HTERT RPE-1 (cell line): ENCODE measurements around the gene ZSWIM5.
"Not testable (repeated sequence)": the region's sequence is repeated elsewhere in the genome, so short reads cannot be mapped to it uniquely, and the experiment has no call there.

Experiments
- in situ Hi-C: fragments of 300-500 bp; cut with MboI; formaldehyde crosslinking; loops from 4 replicates; pipeline ENCODE4 v1.14.3; 2020; ENCODE audit warnings: low sequenced_read_pairs

Gene ZSWIM5

GRCh38 chr1:45008076-45008475 lies 198.3 kb downstream of the ZSWIM5 start:
- in situ Hi-C loops = no loop called here

- in situ Hi-C loops = no loop called here
Observed at GRCh38 chr1:45007311-45007710, 199.1 kb downstream of the ZSWIM5 start.

GRCh38 chr1:45005761-45006160 lies 200.6 kb downstream of the ZSWIM5 start:
- in situ Hi-C loops = no loop called here

- in situ Hi-C loops = no loop called here
Observed at GRCh38 chr1:45004281-45004920, 202.0 kb downstream of the ZSWIM5 start.

- in situ Hi-C loops = no loop called here
Observed at GRCh38 chr1:45003741-45004140, 202.7 kb downstream of the ZSWIM5 start.

DNA sequence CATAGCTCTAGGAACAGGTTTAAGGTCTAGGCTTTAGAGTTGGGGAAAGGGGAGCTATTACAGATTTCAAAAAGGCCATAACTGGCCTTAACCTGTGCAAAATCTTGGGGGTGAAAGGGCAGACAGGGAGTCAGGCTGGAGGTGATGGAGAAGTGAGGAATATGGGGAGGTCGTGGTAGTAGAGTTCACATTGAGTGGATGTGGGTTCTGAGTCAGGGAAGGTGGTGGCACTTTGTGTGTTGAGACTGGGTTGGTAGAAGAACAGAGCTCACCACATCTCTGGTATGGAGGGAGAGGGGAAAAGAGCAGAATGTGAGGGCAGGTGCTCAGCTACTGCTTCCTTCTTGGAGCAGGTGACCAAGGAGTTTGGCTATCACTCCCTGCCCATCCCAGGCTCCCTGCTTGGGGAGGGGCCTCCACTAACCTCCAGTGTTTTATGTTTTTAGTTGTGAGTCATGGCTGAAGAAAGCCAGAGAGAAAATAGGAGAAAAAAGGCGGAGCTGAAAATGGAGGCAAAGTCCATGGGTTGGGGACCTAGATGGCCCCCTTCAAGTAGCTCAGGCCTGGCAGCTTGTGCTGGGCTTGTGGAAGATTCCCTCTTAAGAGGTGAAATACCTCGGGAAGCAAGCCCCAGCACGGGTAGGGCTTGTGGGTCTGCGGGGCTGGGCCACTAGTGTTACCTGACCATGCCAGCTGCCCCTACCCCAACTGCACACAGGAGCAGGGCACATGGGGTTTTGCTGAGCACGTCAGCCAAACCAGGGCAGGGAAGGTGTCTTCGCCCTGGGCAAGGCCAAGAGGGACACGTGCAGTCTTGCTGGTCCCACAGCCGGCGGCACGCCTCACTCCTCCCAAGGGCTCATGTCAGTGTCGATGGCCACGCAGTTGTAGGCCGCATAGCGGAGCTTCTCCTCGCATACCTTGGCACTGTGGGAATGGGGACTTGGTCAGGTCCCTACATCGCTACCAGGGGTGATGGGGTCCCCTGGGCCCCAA lies 203.5 kb downstream of the ZSWIM5 start:
- in situ Hi-C loops = no loop called here

DNA sequence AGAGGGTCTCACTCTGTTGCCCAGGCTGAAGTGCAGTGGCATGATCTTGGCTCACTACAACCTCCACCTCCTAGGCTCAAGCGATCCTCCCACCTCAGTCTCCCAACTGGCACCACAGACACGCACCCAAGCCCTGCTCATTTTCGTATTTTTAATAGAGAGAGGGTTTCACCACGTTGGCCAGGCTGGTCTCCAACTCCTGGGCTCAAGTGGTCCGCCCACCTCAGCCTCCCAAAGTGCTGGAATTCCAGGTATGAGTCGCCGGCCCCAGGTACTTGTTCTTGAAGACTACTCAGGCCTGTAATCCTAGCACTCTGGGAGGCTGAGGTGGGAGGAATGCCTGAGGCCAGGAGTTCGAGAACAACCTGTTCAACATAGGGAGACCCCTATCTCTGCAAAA lies 204.8 kb downstream of the ZSWIM5 start:
- in situ Hi-C loops = not testable (repeated sequence)

DNA sequence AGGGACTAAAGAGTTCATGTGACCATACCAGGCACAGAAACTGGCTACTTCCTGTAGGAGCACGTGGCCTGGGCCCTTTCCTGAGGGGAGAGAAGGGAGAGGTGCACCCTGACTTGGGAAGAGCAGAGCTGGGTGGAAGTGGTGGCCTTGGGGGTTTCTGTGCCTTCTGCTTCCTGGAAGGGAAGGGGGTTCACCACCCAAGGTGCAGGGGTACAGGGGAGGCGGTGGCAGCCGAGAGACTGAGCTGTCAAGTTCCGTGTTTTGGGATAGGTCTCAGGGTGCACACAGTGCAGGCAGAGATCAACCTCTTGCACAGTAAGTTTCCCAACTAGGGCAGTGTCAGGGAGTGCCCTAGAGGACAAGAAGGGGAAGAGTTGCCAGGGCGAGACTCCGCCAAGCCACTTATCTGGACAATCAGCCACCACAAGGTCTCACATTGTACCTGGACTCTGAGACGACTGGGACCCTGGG lies 205.4 kb downstream of the ZSWIM5 start:
- in situ Hi-C loops = no loop called here

DNA sequence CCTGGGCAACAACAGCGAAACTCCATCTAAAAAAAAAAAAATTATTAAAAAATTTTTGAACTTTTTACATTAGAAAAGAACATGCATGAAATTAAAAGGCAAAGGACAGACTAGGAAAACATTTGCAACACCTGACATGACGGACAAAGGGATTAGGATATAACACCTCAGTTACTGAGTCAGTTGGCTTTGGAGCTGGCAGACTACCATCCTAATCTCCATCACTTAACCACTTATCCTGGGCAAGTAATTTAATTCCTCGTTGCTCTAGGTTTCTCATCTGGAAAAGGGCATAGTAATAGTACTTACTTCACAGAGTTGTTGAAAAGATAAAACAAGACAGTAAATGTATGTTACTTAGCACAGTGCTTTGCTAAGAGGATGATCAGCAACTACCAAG lies 207.2 kb downstream of the ZSWIM5 start:
- in situ Hi-C loops = no loop called here

DNA sequence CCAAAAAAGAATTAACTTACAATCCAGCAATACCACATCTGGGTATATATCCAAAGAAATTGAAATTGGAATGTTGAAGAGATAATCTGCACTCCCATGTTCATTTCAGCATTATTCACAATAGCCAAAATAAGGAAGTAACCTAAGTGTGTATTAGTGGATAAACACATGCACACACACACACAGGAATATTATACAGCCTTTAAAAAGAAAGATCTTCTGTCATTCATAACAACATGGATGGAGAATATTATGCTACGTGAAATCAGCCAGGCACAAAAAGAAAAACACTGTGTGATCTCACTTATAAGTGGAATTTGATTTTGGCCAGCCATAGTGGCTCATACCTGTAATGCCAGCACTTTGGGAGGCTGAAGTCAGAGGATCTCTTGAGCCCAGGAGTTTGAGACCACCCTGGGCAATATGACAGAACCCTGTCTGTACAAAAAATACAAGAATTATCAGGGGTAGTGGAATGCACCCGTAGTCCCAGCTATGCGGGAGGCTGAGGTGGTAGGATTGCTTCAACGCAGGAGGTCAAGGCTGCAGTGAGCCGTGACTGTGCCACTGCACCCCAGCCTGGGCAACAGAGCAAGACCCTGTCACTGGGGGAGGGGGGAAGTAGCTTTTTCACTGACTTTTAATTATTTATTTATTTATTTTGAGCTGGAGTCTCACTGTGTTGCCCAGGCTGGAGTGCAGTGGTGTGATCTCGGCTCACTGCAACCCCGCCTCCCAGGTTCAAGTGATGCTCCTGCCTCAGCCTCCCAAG lies 210.8 kb downstream of the ZSWIM5 start:
- in situ Hi-C loops = no loop called here

DNA sequence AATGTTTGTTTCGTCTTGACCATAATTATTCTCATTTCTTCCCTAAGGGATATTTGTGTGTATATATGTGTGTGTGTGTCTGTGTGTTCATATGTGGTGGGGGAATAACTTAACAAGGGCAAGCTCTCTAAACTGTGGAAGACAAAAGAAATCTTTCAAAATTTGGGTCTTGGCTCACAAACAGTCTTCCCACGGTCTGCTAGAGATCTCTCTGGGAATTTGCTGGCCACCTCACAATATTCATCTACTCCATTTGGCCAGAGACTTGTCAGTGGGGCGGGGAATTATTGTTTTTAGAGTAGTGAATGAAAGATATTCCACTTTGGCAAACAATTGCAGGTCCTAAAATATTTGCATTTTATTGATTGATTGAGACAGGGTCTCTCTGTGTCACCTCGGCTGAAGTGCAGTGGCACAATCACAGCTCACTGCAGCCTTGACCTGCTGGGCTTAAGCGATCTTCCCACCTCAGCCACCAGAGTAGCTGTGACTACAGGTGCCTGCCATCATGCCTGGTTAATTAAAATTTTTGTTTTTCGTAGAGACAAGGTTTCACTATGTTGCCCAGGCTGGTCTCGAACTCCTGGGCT lies 212.0 kb downstream of the ZSWIM5 start:
- in situ Hi-C loops = no loop called here

GRCh38 chr1:44988531-44989156 lies 217.8 kb downstream of the ZSWIM5 start:
- in situ Hi-C loops = no loop called here

DNA sequence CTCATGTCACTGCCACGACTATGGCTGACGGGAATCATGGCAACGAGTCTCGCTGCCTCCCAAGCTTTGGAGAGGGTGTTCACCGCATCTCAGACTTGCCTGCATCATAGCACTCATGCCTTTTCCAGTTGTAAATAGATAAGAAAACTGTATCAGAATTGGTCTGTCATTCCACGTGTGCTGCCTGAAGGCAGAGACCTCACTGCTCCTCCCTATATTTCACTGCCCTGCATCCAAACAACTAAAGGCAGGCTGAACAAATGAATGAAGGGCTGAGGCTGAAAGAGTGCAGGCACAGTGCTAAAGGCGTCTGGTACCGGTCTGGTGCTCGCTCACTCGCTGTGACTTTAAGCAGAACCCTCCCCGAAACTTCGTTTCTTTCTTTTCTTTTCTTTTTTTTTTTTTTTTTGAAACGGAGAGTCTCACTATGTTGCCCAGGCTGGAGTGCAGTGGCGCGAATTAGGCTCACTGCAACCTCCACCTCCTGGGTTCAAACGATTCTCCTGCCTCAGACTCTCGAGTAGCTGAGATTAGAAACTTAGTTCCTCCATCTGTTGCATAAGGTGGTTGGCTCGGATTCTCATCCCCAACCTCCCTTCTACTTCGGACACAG lies 220.6 kb downstream of the ZSWIM5 start:
- in situ Hi-C loops = no loop called here

GRCh38 chr1:44977372-44977771 lies 229.0 kb downstream of the ZSWIM5 start:
- in situ Hi-C loops = not testable (repeated sequence)

DNA sequence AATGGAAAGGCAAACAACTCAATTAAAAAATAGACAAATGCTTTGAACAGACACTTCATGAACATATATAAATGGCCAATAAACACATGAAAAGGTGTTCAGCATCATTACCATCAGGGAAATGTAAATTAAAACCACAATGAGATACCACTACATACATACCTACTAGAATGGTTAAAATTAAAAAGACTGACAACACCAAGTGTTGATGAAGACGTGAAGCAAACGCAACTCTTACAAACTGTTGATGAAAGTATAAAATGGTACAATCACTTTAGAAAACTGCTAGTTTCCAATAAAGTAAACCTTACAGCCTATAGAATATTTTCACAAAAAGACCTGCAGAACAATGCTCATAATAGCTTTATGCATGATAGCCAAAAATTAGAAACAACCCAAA lies 230.2 kb downstream of the ZSWIM5 start:
- in situ Hi-C loops = no loop called here

DNA sequence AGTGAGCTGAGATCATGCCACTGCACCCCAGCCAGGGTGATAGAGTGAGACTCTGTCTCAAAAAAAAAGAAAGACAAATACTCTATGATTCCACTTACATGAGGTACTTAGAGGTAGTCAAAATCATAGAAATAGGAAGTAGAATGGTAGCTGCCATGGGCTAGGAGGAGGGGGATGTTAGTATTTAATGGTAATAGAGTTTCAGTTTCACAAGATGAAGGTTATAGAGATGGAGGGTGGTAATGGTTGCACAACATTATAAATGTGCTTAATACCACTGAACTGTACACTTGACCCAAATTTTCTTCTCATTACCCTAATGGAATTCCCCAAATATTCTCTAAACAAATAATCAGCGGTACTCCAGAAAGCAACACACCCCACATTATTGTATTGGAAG lies 232.8 kb downstream of the ZSWIM5 start:
- in situ Hi-C loops = no loop called here

DNA sequence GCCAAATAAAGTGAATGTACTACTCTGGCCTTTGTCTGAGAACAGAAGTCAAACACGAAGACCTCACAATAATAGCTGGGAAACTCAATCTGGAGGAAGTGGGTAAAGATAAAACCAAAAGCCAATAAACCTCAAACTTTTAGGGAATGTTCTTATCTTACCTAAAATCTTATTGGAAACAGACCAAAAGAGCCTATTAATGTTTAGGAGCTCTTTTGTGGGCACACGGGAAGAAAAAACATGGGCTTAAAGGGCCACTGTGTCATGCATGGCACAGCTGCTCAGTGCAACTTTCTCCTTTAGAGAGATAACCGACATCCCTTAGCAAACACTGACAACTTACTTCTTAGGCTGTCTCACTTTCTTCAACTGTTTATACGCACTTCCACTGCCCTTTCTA lies 236.1 kb downstream of the ZSWIM5 start:
- in situ Hi-C loops = no loop called here
